Stimulated activated CD4-positive, alpha-beta T cell treated with anti-CD3 and anti-CD28 coated beads, TNF-alpha, amount 100 ng/mL, for 48 hours (primary cell): ENCODE results near the gene KIRREL1.

ENCODE experiments used
- DNase-seq, 3 donors: peaks; one replicate each; pipeline ENCODE4 v3.0.0-alpha.2; 2020; ENCODE audit warnings: low read depth in 3 of 3

Gene KIRREL1

DNA sequence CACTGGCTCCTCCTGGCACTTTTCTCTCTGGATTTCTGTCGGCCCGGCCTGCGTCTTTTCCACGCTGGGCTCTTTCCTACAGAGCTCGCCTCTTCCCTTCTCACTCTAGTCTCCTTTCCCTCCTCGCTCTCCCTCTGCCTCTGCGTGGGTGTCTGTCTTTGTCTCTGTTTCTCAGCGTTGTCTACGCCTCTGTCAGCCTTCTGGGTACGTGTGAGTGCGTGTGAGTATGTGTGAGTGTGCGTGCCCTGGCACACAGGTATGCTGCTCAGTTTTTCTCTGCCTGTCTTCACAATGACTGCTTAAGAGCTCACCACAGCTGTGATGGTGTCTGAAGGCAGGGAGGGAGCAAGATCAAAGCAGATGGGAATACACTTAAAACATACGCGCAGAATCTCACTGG is 77.7 kb downstream of the KIRREL1 start:
- no peak for DNase-seq

DNA sequence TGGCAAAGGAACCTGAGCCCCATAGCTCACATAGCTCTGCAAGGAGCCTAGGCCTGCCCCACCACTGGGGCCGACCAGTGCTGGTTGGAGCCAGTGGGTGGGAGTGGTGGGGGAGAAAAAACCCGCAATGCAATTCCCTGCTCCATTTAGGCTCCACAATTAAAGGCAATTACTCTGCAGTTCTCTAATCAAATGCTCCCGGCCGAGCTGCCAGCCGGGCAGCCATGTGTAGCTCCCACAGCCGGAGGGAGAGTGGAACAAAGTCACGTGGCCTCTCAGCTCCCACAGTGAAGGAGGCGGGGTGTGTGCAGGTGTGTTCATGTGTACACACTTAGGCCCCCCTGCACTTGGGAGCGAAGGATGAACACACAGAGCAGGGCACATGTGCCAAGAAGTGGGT is 81.6 kb downstream of the KIRREL1 start:
- DNase-seq = no peak

DNA sequence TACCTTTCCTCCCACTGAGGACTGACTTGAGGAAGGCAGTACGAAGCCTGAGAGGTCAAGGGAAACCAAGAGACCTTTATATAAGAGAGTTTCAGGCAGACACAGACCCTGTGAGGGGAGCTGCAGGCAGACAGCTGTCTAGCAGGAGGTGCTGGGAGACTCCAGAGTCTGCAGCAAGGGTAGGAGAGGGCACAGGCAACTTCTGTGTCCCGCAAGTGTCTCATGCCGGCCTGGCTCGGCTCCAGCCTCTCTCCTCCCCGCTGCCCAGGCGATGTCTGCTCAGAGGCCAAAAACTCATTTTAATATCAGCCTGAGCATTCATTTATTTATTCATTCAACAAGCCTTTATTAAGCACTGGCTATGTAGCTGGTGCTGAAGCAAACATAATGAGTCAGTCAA is 83.0 kb downstream of the KIRREL1 start:
- DNase-seq = no peak

DNA sequence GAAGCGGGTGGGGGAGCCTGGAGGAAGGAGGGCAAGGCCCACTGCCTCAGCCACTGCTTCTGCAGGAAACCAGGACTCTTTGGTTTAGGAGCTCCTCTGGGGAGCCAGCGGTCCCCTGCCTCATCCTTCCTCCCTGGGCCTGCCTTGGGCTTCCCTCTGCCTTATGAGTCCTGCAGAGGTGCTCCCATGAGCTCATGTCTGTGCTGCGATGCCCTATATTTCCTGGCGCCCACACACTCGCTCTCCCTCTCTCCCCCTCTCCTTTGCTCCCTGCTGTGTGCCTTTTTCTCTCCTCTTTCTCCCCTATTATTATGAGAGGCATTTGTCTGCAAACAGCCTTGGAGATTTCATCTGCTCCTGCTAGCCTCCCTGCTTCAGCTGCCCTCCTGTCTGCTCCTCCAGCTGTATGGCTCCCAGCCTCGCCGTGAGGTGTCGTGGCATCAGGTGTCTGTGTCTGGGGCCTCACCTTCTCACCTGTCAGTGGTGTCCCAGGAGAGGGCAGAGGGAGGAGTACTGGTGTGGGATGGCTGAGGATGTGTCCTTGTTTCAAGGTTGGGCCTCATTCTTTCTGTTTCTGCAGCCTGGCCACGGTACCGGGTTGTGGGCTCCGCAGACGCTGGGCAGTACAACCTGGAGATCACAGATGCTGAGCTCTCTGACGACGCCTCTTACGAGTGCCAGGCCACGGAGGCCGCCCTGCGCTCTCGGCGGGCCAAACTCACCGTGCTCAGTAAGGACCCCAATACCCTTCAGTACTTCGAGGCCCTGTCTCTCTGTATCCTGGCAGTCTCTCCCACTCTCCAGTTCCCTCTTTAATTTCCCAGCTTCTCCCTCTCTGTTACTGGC is 84.2 kb downstream of the KIRREL1 start:
- no peak for DNase-seq

DNA sequence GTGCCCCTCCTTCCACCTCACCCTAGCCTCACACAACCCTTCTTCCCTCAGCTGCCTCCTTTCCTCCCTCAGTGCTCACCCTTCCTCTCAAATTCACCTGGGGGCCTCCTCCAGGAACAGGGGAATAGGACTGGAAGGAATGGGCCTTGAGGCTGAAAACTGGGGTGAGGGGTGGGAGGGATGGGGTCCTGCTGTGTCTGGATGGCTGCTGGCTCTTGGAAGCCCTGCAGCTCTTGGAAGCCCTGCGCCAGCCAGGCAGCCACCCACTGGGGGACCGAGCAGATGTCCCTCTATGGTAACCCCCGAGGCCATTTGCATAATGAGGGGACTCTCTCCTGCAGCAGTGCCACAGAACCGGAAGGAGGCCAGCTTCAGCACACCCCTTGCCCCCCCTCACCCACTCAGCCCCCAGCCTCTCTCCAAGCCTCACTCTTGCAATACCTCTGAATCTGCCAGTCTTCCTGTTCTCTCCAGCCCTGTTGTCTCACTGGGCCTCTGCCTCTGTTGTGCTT is 85.2 kb downstream of the KIRREL1 start:
- DNase-seq = no peak

DNA sequence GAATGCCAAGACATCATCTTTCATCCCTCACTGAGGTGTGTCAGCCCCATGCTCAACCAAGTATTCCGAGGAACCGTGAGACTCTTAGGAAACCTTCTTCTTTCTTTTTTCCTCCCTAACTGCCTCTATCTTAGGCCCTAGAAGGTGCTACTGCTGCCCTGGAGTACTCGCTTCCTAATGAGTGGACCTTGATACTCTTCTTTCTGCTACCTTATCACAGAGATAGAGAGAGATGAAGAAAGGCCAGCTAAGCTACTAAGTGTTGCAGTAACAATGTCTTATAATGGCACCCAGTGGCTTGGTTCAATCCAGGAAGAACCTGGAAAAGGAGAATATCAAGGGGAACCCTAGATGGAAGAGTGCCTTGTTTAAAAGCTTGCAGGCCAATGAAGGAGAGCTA is 86.6 kb downstream of the KIRREL1 start:
- no peak for DNase-seq

DNA sequence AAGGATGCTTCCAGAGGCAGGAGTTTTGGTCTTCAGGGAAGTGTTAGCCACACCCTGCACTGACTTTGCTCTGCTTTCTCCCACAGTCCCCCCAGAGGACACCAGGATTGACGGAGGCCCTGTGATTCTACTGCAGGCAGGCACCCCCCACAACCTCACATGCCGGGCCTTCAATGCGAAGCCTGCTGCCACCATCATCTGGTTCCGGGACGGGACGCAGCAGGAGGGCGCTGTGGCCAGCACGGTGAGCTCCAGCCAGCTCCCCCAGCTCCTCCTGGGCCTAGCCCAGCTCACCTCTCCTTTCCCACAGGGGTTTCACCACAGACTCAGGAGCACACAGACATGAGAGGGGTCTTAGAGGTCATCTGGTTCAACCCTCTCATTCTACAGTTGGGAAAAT is 90.9 kb downstream of the KIRREL1 start:
- no peak for DNase-seq

DNA sequence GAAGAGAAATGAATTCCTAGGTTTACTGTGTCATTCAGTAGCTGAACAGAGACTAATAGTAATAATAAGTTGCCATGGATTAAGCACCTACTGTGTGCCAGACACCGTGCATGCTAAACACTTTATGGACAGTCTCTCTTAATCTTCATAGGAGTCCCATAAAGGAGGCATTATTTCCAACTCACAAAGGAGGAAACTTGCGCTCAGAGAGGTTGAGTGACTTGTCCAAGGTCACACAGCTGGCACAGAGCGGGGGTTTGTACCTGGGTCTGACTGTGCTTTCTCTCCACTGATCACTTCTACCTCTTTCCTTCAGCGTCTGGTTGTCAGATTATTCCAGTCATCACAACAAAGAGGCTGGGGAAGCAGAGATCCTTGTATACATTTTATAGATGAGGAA is 91.3 kb downstream of the KIRREL1 start:
- no peak for DNase-seq

DNA sequence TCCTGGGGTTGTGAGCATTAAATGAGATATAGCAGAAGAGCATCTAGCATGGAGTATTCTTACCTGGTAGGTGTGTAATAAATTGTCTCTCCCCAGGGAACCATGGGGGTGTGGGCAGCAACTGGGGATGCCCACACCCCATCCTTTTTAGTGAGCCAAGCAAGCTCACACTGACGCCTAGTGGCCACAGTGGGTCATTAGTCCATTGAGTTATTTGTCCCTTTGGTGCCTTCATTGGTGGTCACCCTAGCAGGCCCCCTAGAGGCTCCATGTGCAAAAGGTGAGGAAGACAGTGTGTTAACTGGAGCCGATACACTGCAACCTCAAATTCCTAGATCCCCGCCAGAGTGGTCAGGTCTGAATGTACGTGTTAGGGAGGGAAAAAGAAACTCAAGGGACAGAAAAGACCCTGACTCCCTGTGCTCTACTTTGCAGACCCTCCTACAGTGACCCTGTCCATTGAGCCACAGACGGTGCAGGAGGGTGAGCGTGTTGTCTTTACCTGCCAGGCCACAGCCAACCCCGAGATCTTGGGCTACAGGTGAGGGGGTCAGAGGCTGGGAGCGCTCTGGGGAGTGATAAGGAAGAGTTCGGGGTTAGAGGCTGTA is 94.0 kb downstream of the KIRREL1 start:
- DNase-seq = peak in 2 of 3 donors; percentile 2 to 13

DNA sequence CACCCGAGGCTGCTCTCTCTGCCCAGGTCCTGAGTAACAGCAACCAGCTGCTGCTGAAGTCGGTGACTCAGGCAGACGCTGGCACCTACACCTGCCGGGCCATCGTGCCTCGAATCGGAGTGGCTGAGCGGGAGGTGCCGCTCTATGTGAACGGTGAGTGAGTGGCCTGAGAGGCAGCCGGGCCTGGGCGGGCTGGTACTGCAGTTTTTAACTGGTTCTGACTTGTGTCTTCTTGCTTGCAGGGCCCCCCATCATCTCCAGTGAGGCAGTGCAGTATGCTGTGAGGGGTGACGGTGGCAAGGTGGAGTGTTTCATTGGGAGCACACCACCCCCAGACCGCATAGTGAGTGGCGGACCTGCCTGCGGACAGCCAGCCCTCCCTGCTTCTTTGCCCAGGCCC is 96.0 kb downstream of the KIRREL1 start:
- no peak for DNase-seq

DNA sequence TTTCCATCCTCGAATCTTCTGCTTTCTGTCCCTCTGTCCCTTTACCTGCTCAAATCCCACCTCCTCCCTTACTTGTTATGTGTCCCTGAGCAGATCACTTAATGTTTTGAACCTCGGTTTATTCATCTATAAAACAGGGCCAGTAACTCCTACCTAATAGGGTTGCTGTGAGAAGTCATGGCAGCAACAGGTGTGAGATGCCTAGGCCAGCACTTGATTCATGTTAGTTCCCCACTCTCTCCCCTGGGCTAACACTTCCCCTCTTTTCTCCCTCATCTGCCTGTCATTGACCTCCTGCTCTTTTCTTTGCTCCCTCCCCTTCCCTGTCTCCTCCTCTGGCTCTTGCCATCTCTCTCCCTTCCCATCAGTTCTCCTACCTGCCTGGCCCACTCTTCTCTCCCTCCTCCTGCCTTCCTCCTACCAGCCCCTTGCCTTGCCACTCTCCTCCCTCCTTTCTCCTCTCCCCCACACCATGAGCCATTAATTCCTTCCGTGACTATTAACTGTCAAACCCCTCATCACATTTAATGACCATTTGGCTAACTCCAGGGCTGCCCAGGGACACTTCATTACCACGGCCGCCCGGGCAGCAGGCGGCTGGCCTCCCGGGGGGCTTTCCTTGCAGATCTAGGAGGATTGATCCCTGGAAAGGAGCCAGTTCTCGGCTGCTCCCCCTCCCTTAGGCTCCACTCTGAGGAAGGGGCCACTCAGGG is 96.6 kb downstream of the KIRREL1 start:
- DNase-seq = no peak

DNA sequence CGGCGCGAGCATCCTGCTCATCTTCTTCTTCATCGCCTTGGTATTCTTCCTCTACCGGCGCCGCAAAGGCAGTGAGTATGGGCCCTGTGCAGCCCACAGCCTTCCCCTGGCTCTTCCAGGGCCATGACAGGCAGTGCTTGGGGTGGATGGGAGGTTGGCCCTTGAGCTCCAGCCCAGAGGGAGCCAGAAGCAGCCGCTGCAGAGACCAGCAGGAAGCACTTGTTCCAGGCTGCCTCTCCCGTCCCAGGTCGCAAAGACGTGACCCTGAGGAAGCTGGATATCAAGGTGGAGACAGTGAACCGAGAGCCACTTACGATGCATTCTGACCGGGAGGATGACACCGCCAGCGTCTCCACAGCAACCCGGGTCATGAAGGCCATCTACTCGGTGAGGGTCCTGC is 99.9 kb downstream of the KIRREL1 start:
- DNase-seq = no peak

DNA sequence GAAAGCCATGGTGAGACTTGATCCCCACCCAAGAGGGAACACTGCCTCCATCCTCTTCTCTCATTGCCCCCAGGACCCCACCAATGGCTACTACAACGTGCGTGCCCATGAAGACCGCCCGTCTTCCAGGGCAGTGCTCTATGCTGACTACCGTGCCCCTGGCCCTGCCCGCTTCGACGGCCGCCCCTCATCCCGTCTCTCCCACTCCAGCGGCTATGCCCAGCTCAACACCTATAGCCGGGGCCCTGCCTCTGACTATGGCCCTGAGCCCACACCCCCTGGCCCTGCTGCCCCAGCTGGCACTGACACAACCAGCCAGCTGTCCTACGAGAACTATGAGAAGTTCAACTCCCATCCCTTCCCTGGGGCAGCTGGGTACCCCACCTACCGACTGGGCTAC is 101.1 kb downstream of the KIRREL1 start:
- no peak for DNase-seq

DNA sequence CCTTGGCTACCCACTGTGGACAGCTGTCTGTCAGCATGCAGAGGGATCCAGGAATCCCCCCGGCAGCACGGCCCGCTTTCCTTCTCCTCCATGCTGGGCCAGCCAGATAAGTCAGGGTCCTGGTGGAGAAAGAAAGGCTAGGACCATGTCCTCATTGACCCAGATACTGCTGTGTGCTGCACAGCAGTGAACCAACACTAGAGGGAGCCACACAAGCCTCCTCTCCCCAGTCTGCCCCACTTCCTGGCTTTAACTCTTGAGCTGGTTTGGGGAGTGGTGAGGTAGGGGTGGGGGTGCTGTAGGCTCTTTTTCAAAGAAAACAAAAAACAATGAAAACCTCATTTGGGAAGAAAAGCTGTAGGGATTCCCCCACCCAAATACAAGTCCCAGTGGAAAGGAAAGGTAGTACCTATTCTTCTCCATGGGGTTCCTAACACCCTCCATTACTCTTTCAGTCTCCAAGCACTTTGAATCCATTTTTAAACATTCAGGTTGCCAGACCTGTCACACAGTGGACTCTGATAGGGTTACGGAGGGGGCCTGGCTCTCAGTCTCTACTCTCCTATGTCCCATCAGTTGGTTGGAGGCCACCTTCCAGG is 102.4 kb downstream of the KIRREL1 start:
- DNase-seq = peak in 1 of 3 donors; percentile 8

DNA sequence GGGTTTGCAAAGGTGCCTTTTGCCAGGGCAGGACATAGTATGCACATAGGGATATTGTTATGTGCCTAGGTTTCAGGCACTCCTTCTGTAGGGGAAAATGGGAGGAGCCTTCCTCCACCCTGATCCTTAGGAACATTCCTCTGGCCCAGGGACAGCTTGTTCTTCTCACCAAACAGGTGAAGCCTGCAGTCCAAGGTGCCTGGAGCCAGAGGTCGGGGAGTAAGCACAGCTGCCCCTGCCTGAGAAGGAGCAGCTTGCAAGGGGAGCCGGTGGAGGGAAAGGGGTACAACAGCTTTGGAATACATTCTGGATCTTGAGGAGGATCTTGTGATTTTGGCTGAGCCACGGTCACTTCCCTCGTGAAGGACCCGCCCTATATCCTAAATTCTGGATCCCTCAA is 104.8 kb downstream of the KIRREL1 start:
- DNase-seq = no peak

DNA sequence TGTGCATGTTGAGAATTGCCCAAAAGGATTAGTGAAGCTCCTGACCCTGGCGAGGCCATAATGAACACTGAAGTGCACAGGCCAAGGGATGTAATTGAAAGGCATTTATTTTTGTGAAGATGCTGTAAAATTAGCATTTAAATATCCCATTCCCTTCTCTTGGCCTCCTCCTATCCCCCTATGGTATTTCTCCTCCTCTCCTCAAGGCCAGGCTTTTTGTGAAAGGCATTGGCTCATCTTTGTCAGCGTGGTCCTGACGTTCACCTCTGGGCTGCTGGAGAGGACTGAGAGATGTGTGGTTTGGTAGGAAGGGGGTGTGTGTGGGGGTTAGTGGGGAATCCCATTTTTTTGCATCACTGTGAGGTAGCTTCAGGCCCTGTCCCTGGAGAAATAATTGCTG is 105.7 kb downstream of the KIRREL1 start:
- DNase-seq = no peak

DNA sequence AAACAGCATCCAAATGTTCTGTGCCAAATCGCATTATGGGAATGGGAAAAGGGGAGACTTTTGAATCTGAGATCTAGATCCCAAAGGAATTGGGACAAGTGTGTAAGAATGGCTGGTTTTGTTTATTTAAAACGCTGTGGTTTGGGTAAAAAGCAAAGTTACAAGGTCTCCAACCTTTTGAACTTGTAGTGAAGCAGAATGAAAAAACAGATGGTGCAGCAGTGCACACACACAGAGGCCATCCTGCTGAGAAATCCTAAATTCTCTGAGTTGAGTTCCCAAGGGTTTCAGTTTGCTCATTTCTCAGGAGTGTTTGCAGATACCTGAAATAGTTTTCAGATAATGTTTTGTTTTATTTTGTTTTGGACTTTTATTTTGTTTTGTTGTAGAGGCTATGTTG is 107.1 kb downstream of the KIRREL1 start:
- DNase-seq = no peak

DNA sequence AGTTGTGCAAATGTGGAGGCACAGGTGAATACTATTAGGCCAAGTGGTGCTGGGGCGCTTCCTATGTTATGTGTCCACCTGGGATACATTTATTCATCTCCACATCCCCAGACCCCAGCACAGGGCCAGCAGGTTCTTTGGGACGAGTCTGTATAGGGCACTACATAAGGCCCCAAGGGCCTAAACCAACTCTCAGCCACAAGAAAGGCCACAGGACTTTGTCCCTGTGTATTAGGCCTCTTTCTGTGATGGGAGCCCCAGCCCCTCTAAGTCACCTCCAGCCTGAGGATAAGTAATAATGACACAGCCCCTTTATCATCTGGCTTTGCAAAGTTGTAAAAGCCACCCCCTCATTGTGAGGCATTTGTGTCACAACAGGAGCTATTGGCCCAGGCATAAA is 108.0 kb downstream of the KIRREL1 start:
- no peak for DNase-seq

DNA sequence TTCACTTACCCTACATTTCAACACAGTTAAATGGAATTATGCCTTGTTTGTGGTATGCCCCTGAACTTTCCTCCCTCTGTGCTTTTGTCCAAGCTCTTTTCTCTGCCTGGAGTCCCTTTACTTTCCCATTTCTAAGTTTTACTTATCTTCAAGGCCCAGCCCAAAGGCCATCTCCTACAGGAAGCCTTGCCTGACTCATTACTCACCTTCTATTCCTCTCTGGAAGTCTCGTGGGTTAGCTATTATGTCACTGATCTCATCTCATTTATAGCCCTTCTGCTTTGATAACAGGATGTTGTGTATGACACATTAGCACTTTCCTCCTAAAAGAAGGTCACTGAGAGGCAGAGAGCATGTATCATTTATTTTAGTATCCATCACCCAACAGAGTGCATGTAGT is 108.5 kb downstream of the KIRREL1 start:
- DNase-seq = no peak

DNA sequence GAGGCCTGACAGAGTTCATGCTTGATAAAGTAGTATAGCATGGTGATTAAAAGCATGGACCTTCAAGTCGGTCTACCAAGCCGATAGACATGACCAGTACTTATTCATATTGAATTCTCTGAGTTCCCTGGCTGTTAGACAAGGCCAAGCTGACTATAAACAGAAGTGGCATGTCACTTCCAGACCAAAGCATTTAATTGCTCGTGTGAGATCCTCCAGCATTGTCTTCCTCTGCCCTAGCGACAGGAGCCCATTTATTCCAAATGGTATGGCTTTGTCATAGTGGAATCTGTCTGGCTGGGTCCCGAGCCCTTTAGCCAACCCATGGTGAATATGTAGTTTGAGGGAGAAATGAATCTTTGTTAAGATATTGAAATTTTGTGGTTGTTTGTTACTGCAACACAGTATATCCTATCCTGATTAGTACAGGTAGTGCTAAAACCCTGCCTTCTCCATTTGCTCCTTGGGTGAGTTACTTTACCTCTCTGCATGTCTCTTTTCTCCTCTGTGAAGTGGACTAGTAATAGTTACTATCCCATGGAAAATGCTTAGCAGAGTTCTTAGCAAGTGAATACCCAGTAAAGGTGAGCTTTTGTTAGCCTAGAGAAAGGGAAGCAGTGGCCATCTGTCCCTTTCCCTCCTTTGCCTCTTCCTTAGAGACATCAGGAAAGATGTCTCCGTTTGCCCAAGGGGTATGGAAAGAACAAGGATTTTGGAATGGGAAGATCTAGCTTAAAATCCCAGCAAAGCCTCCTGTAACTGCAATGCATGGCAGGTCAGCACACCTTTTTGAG is 109.6 kb downstream of the KIRREL1 start:
- DNase-seq = no peak

DNA sequence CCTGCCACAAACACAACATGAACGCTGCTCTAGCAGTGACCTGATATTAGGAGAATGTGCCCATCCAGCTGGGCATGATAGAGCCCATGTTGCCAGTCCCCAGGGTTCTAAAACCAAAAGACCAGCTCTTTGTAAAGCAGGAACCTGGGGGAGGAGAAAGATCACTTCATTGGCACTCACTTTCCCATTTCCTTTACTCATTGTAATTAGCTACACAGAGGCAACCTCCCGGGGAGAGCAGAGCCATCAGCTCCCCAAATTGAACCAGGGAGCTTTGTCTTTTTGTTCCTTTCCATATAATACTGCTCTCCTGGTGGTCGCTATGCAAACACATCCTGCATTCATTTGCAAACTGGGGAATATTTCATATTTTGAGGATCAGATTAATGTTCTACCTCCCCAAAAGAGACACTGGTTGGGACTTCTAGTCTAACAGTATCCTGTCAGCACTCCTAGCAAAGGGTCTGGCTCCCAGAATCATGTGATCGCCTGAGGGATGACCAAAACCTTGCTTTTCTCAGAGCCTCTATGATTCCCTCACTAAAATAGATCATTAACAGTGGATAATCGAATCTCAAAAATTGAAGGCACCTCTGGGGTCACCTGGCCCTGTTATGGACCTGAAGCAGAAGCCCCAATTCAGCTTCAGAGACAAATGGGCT is 110.5 kb downstream of the KIRREL1 start:
- no peak for DNase-seq
